Neuronal stem cell (in vitro differentiated cells): Measurements from ENCODE around the gene NUP210L.
"Not testable (repeated sequence)": the region's sequence is repeated elsewhere in the genome, so short reads cannot be mapped to it uniquely, and the experiment has no call there.

Source experiments
- DNase-seq: peaks from one replicate; pipeline ENCODE4 v3.0.0-alpha.2; 2013; ENCODE audit warnings: low spot score
- H2AFZ ChIP-seq: one replicate; pipeline ENCODE4 v1.6.1; 2013; ENCODE audit warnings: mild to moderate bottlenecking, low read length, inconsistent platforms
- H2AK5ac ChIP-seq: 2 replicates; pipeline ENCODE4 v1.6.1; 2013; ENCODE audit warnings: low read depth, mild to moderate bottlenecking, inconsistent platforms, low read length, moderate library complexity, mixed read lengths
- H2BK120ac ChIP-seq: 2 replicates; pipeline ENCODE4 v1.6.1; 2013; ENCODE audit warnings: low read depth, mild to moderate bottlenecking, inconsistent platforms, low read length, moderate library complexity, mixed read lengths
- H2BK12ac ChIP-seq: one replicate; pipeline ENCODE4 v1.6.1; 2013; ENCODE audit warnings: low read length, inconsistent platforms
- H2BK15ac ChIP-seq: 2 replicates; pipeline ENCODE4 v1.6.1; 2013; ENCODE audit warnings: mild to moderate bottlenecking, low read length, inconsistent platforms, mixed read lengths
- H2BK5ac ChIP-seq: one replicate; pipeline ENCODE4 v1.6.1; 2013; ENCODE audit warnings: inconsistent platforms, mild to moderate bottlenecking, low read length, moderate library complexity
- H3K14ac ChIP-seq: one replicate; pipeline ENCODE4 v1.6.1; 2013; ENCODE audit warnings: low read length, inconsistent platforms
- H3K18ac ChIP-seq: 2 replicates; pipeline ENCODE4 v1.6.1; 2013; ENCODE audit warnings: low read length, inconsistent platforms
- H3K23ac ChIP-seq: 2 replicates; pipeline ENCODE4 v1.6.1; 2013; ENCODE audit warnings: low read depth, mild to moderate bottlenecking, mixed read lengths, low read length, inconsistent platforms; ENCODE audit not compliant: poor library complexity
- H3K27ac ChIP-seq: replicated peaks from 3 replicates; pipeline ENCODE4 v1.5.1; 2013; ENCODE audit warnings: low read length, inconsistent platforms
- H3K27me3 ChIP-seq, 3 experiments: 2 replicates each; pipeline ENCODE4 v1.6.1; 2013; ENCODE audit warnings: low read length in 3 of 3, mild to moderate bottlenecking in 2 of 3, inconsistent platforms in 1 of 3, low read depth in 1 of 3, mixed read lengths in 1 of 3, moderate library complexity in 1 of 3; ENCODE audit not compliant: control insufficient read depth in 3 of 3, insufficient read depth in 3 of 3
- H3K36me3 ChIP-seq, 2 donors: replicated peaks in 1 of 2; 2 replicates each; pipeline ENCODE4 v1.6.1; 2013; ENCODE audit warnings: low read length in 2 of 2; ENCODE audit not compliant: control insufficient read depth in 2 of 2, insufficient read depth in 2 of 2
- H3K4ac ChIP-seq: 2 replicates; pipeline ENCODE4 v1.6.1; 2013; ENCODE audit warnings: inconsistent platforms, mild to moderate bottlenecking, low read length, moderate library complexity
- H3K4me1 ChIP-seq, 2 donors: 1 replicate in 1 of 2; 2 replicates in 1 of 2; pipeline ENCODE4 v1.6.1; 2013; ENCODE audit warnings: low read length in 2 of 2, low read depth in 1 of 2; ENCODE audit not compliant: control insufficient read depth in 2 of 2, insufficient read depth in 1 of 2
- H3K4me2 ChIP-seq: one replicate; pipeline ENCODE4 v1.6.1; 2013; ENCODE audit warnings: mild to moderate bottlenecking, low read length, inconsistent platforms; ENCODE audit not compliant: insufficient read depth, poor library complexity, severe bottlenecking
- H3K4me3 ChIP-seq, 2 donors: 2 replicates each; pipeline ENCODE4 v1.5.1; 2013; ENCODE audit warnings: low read length in 2 of 2, mild to moderate bottlenecking in 2 of 2, inconsistent platforms in 1 of 2, moderate library complexity in 1 of 2
- H3K79me1 ChIP-seq: one replicate; pipeline ENCODE4 v1.6.1; 2013; ENCODE audit warnings: low read depth, mild to moderate bottlenecking, inconsistent platforms, low read length, moderate library complexity
- H3K9ac ChIP-seq: one replicate; pipeline ENCODE4 v1.6.1; 2013; ENCODE audit warnings: mild to moderate bottlenecking, low read depth, low read length, inconsistent platforms; ENCODE audit not compliant: poor library complexity
- H3K9me3 ChIP-seq, 2 donors: replicated peaks in 1 of 2; 2 replicates each; pipeline versions ENCODE3 to v1.6.1; 2013; ENCODE audit warnings: low read length in 2 of 2, mild to moderate bottlenecking in 2 of 2, inconsistent platforms in 1 of 2, low read depth in 1 of 2, mixed read lengths in 1 of 2, moderate library complexity in 1 of 2; ENCODE audit not compliant: control insufficient read depth in 2 of 2, insufficient read depth in 1 of 2
- H4K8ac ChIP-seq: one replicate; pipeline ENCODE4 v1.6.1; 2013; ENCODE audit warnings: low read depth, mild to moderate bottlenecking, inconsistent platforms, low read length, moderate library complexity
- H4K91ac ChIP-seq: one replicate; pipeline ENCODE4 v1.6.1; 2013; ENCODE audit warnings: low read length, low read depth, mild to moderate bottlenecking, inconsistent platforms; ENCODE audit not compliant: poor library complexity
- WGBS, 2 donors: extraction: QIAGEN DNeasy Blood & Tissue Kit; methylation state at CpG; one replicate each; pipeline ENCODE4 v1.1.7; 2013; ENCODE audit warnings: missing lambda C conversion rate in 2 of 2, mixed read lengths in 1 of 2; ENCODE audit not compliant: insufficient read length in 2 of 2, insufficient replicate concordance in 1 of 2; ENCODE audit errors: extremely low coverage in 2 of 2; 5-methylcytosine and 5-hydroxymethylcytosine counted together

Gene NUP210L

GRCh38 chr1:154100141-154100540 lies 54.7 kb downstream of the NUP210L start:
- H3K14ac ChIP-seq, H3K23ac ChIP-seq, H3K27ac ChIP-seq, H3K9me3 ChIP-seq, H2BK15ac ChIP-seq, H3K36me3 ChIP-seq, H3K4ac ChIP-seq, H2AFZ ChIP-seq, H3K4me2 ChIP-seq, H3K4me3 ChIP-seq, DNase-seq, H3K18ac ChIP-seq, H3K79me1 ChIP-seq, H3K27me3 ChIP-seq, H2BK12ac ChIP-seq, H3K4me1 ChIP-seq, H4K8ac ChIP-seq, H4K91ac ChIP-seq, H3K9ac ChIP-seq, H2BK120ac ChIP-seq, H2BK5ac ChIP-seq, H2AK5ac ChIP-seq: not testable (repeated sequence)
- no CpG with 5 or more reads among the region's 5 CpGs for WGBS, 2 donors

- Histone ChIP-seq H2AK5ac (no peak overlapping the region), H3K4me3 (peak overlapping the region in 1 of 2 donors; percentile 54), H3K9ac (no peak overlapping the region), H2AFZ (no peak overlapping the region), H3K23ac (peak overlapping the region; percentile 34), H4K8ac (peak overlapping the region; percentile 52), H2BK5ac (no peak overlapping the region), H3K9me3 (no peaks in the 10 kb centered on the region), H3K79me1 (no peaks in the 10 kb centered on the region), H3K36me3 (no peaks in the 10 kb centered on the region), H2BK12ac (peak overlapping the region; percentile 41), H3K4ac (no peak overlapping the region), H2BK120ac (no peak overlapping the region), H3K27me3 (no peaks in the 10 kb centered on the region), H3K4me2 (no peak overlapping the region), H4K91ac (no peak overlapping the region), H3K14ac (peak overlapping the region; percentile 71), H3K4me1 (no peaks in the 10 kb centered on the region), H2BK15ac (no peak overlapping the region), H3K27ac (no peak overlapping the region), H3K18ac (no peak overlapping the region)
- no peak for DNase-seq
- WGBS, 2 donors = no CpG with 5 or more reads among the region's 2 CpGs
Measured at GRCh38 chr1:154097873-154098272, 57.0 kb downstream of the NUP210L start.

GRCh38 chr1:154095456-154096060 lies 59.3 kb downstream of the NUP210L start:
- Histone ChIP-seq H2BK120ac (no peak overlapping the region), H2BK5ac (no peak overlapping the region), H3K9ac (no peak overlapping the region), H3K18ac (no peak overlapping the region), H2AK5ac (no peak overlapping the region), H3K4ac (no peak overlapping the region), H3K79me1 (no peaks in the 10 kb centered on the region), H2BK12ac (no peak overlapping the region), H4K91ac (no peak overlapping the region), H3K27ac (no peak overlapping the region), H3K9me3 (no peaks in the 10 kb centered on the region), H2BK15ac (no peak overlapping the region), H3K27me3 (no peaks in the 10 kb centered on the region), H3K23ac (no peak overlapping the region), H4K8ac (no peak overlapping the region), H3K4me3 (no peak overlapping the region), H3K4me2 (no peak overlapping the region), H3K36me3 (no peaks in the 10 kb centered on the region), H3K14ac (no peak overlapping the region), H2AFZ (no peak overlapping the region), H3K4me1 (no peaks in the 10 kb centered on the region)
- no peak for DNase-seq
- WGBS, 2 donors = no CpG with 5 or more reads among the region's 2 CpGs

GRCh38 chr1:154094411-154094810 lies 60.5 kb downstream of the NUP210L start:
- no peak overlapping the region for H3K23ac ChIP-seq
- no peak overlapping the region for H2AFZ ChIP-seq
- no peak overlapping the region for H3K18ac ChIP-seq
- WGBS, 2 donors = no CpG with 5 or more reads among the region's 4 CpGs
- H2AK5ac ChIP-seq = no peak overlapping the region
- no peak overlapping the region for H3K14ac ChIP-seq
- H2BK12ac ChIP-seq = no peak overlapping the region
- no peak overlapping the region for H3K9ac ChIP-seq
- H2BK15ac ChIP-seq = no peak overlapping the region
- H3K4me2 ChIP-seq = no peak overlapping the region
- H3K9me3 ChIP-seq = no peaks in the 10 kb centered on the region
- DNase-seq = no peak
- H3K27me3 ChIP-seq = no peaks in the 10 kb centered on the region
- H2BK120ac ChIP-seq = no peak overlapping the region
- H3K27ac ChIP-seq = no peak overlapping the region
- no peak overlapping the region for H4K8ac ChIP-seq
- no peak overlapping the region for H4K91ac ChIP-seq
- no peaks in the 10 kb centered on the region for H3K4me1 ChIP-seq
- no peaks in the 10 kb centered on the region for H3K79me1 ChIP-seq
- no peak overlapping the region for H2BK5ac ChIP-seq
- H3K4me3 ChIP-seq = no peak overlapping the region
- H3K4ac ChIP-seq = no peak overlapping the region
- H3K36me3 ChIP-seq = no peaks in the 10 kb centered on the region
